H9 (cell line): ENCODE measurements around the gene RPL26. TPM values are rescaled to one million over a fixed set of nuclear protein-coding genes. Genes with fewer than 3 reads are reported as not detected.

Experiments
- DNase-seq: peaks from one replicate; pipeline ENCODE4 v3.0.0-alpha.2; 2017
- H2AFZ ChIP-seq: one replicate; pipeline ENCODE4 v1.6.1; 2013; ENCODE audit warnings: mild to moderate bottlenecking, low read length, control low read depth, moderate library complexity
- H2AK5ac ChIP-seq: 2 replicates; pipeline ENCODE4 v1.6.1; 2013; ENCODE audit warnings: low read length, control low read depth, mixed read lengths; ENCODE audit not compliant: insufficient read length
- H2BK120ac ChIP-seq: one replicate; pipeline ENCODE4 v1.6.1; 2013; ENCODE audit warnings: low read depth, mild to moderate bottlenecking, low read length, control low read depth, inconsistent platforms; ENCODE audit not compliant: poor library complexity, severe bottlenecking
- H2BK12ac ChIP-seq: 2 replicates; pipeline ENCODE4 v1.6.1; 2013; ENCODE audit warnings: low read length, control low read depth, mixed read lengths, low read depth; ENCODE audit not compliant: insufficient read length
- H2BK15ac ChIP-seq: 2 replicates; pipeline ENCODE4 v1.6.1; 2013; ENCODE audit warnings: low read depth, low read length, control low read depth
- H2BK20ac ChIP-seq: one replicate; pipeline ENCODE4 v1.6.1; 2013; ENCODE audit warnings: low read depth, mild to moderate bottlenecking, low read length, control low read depth, inconsistent platforms; ENCODE audit not compliant: poor library complexity, severe bottlenecking
- H2BK5ac ChIP-seq: 2 replicates; pipeline ENCODE4 v1.6.1; 2013; ENCODE audit warnings: low read length, control low read depth, mixed read lengths; ENCODE audit not compliant: insufficient read length
- H3K14ac ChIP-seq: 2 replicates; pipeline ENCODE4 v1.6.1; 2013; ENCODE audit warnings: low read length, control low read depth; ENCODE audit not compliant: insufficient read depth
- H3K18ac ChIP-seq: 2 replicates; pipeline ENCODE4 v1.6.1; 2013; ENCODE audit warnings: low read depth, mild to moderate bottlenecking, mixed read lengths, low read length, control low read depth; ENCODE audit not compliant: insufficient read length
- H3K23ac ChIP-seq: 2 replicates; pipeline ENCODE4 v1.6.1; 2013; ENCODE audit warnings: low read length, control low read depth, mixed read lengths, low read depth; ENCODE audit not compliant: insufficient read length
- H3K23me2 ChIP-seq: 2 replicates; pipeline ENCODE4 v1.6.1; 2013; ENCODE audit warnings: low read depth, mild to moderate bottlenecking, mixed read lengths, low read length, control low read depth; ENCODE audit not compliant: insufficient read length, poor library complexity, severe bottlenecking
- H3K27ac ChIP-seq: 2 replicates; pipeline ENCODE4 v1.5.1; 2013; ENCODE audit warnings: low read length, control low read depth, mixed read lengths, low read depth; ENCODE audit not compliant: insufficient read length
- H3K27me3 ChIP-seq: 2 replicates; pipeline ENCODE4 v1.6.1; 2013; ENCODE audit warnings: low read length, control low read depth, inconsistent platforms; ENCODE audit not compliant: insufficient read depth
- H3K4ac ChIP-seq: 2 replicates; pipeline ENCODE4 v1.6.1; 2013; ENCODE audit warnings: low read depth, mild to moderate bottlenecking, control low read depth, inconsistent platforms, low read length, moderate library complexity
- H3K4me1 ChIP-seq: 2 replicates; pipeline ENCODE4 v1.6.1; 2013; ENCODE audit warnings: low read length, control low read depth, inconsistent platforms; ENCODE audit not compliant: insufficient read depth
- H3K4me2 ChIP-seq: 2 replicates; pipeline ENCODE4 v1.6.1; 2013; ENCODE audit warnings: low read length, control low read depth, mixed read lengths; ENCODE audit not compliant: insufficient read length, insufficient read depth
- H3K56ac ChIP-seq: 2 replicates; pipeline ENCODE4 v1.6.1; 2013; ENCODE audit warnings: low read depth, mild to moderate bottlenecking, mixed read lengths, low read length, control low read depth; ENCODE audit not compliant: insufficient read length
- H3K79me1 ChIP-seq: 2 replicates; pipeline ENCODE4 v1.6.1; 2013; ENCODE audit warnings: low read depth, mild to moderate bottlenecking, moderate library complexity, low read length, control low read depth, inconsistent platforms; ENCODE audit not compliant: insufficient read depth, poor library complexity, severe bottlenecking
- H3K79me2 ChIP-seq: 2 replicates; pipeline ENCODE4 v1.6.1; 2013; ENCODE audit warnings: low read length, control low read depth, inconsistent platforms; ENCODE audit not compliant: insufficient read depth
- H3K9ac ChIP-seq: 2 replicates; pipeline ENCODE4 v1.6.1; 2013; ENCODE audit warnings: low read length, control low read depth, mixed read lengths; ENCODE audit not compliant: insufficient read length; ENCODE audit errors: extremely low read depth
- H3K9me3 ChIP-seq: one replicate; pipeline ENCODE4 v1.6.1; 2013; ENCODE audit warnings: low read depth, low read length, inconsistent platforms; ENCODE audit not compliant: control insufficient read depth
- H3T11ph ChIP-seq: one replicate; pipeline ENCODE4 v1.6.1; 2013; ENCODE audit warnings: mild to moderate bottlenecking, low read length, control low read depth, inconsistent platforms
- H4K20me1 ChIP-seq: one replicate; pipeline ENCODE4 v1.6.1; 2013; ENCODE audit not compliant: control insufficient read depth, insufficient read length, insufficient read depth
- H4K5ac ChIP-seq: 2 replicates; pipeline ENCODE4 v1.6.1; 2013; ENCODE audit warnings: low read depth, mild to moderate bottlenecking, mixed read lengths, low read length, control low read depth; ENCODE audit not compliant: insufficient read length
- H4K8ac ChIP-seq: replicated peaks from 2 replicates; pipeline ENCODE4 v1.6.1; 2013; ENCODE audit warnings: low read length, control low read depth, mixed read lengths, low read depth; ENCODE audit not compliant: insufficient read length
- H4K91ac ChIP-seq: 2 replicates; pipeline ENCODE4 v1.6.1; 2013; ENCODE audit warnings: low read depth, mild to moderate bottlenecking, moderate library complexity, mixed read lengths, low read length, control low read depth; ENCODE audit not compliant: insufficient read length
- H3K27ac Mint-ChIP-seq, 3 experiments: 2 replicates in 2 of 3; 3 replicates in 1 of 3; pipeline ENCODE4 v1.8.0; 2020 to 2021; ENCODE audit warnings: mixed read lengths in 3 of 3, mild to moderate bottlenecking in 1 of 3, moderate library complexity in 1 of 3
- H3K27me3 Mint-ChIP-seq: 2 replicates; pipeline ENCODE4 v1.8.0; 2021; ENCODE audit warnings: low read depth, mild to moderate bottlenecking, moderate library complexity, mixed read lengths
- H3K36me3 Mint-ChIP-seq, 3 experiments: 2 replicates in 2 of 3; 3 replicates in 1 of 3; pipeline ENCODE4 v1.8.0; 2020 to 2021; ENCODE audit warnings: low read depth in 3 of 3, mixed read lengths in 3 of 3; ENCODE audit not compliant: insufficient read depth in 1 of 3
- H3K4me1 Mint-ChIP-seq, 2 experiments: 2 replicates each; pipeline ENCODE4 v1.8.0; 2020; ENCODE audit warnings: mixed read lengths in 2 of 2
- H3K4me3 Mint-ChIP-seq, 2 experiments: 2 replicates in 1 of 2; 3 replicates in 1 of 2; pipeline ENCODE4 v1.8.0; 2020 to 2021; ENCODE audit warnings: mild to moderate bottlenecking in 2 of 2, mixed read lengths in 2 of 2, moderate library complexity in 1 of 2
- H3K9me3 Mint-ChIP-seq, 2 experiments: 2 replicates in 1 of 2; 3 replicates in 1 of 2; pipeline ENCODE4 v1.8.0; 2020; ENCODE audit warnings: mild to moderate bottlenecking in 2 of 2, mixed read lengths in 2 of 2, moderate library complexity in 1 of 2
- WGBS: extraction: QIAGEN DNeasy Blood & Tissue Kit; methylation state at CpG from one replicate; pipeline ENCODE4 v1.1.7; 2013; ENCODE audit warnings: missing lambda C conversion rate, low lambda C conversion rate, mixed read lengths; ENCODE audit not compliant: insufficient read length; ENCODE audit errors: extremely low coverage; 5-methylcytosine and 5-hydroxymethylcytosine counted together
- total RNA-seq: library from RNA; stranded (reverse); gene quantifications from 2 replicates; pipeline ENCODE4 v1.2.1, GENCODE V29; 2021
- TF ChIP-seq, protein P1 (sequence below): fragments of 200-600 bp; sonication (generic); conservative IDR thresholded peaks from 3 replicates; pipeline ENCODE4 v1.8.0; 2021; ENCODE audit warnings: antibody characterized with exemption, mild to moderate bottlenecking

RPL26 gene
- total RNA-seq, 1 experiment from 2014 or later = 2,434 TPM

DNA sequence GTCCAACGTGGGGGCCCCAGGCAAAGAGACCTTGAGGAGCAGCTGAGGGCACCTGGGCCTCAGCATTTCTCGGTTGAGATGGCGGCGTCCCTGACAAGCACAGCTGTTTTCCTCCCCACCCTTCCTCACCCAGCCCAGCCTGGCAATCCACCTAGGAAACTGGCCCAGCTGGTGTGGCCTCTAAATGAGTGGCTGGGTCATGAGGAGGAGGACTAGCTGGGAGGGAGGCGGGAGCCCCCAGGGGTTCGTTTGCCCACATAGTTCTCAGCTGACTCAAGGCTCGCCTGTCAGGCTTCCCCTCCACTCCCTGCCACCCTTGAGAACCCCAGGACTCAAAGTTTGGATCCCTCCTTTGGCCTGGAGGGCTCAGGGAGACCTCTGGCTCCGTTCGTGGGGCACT lies 8.7 kb upstream of the RPL26 start:
- Histone ChIP-seq H2BK12ac (no peak overlapping the region), H3T11ph (no peak overlapping the region), H3K9me3 (no peaks in the 10 kb centered on the region), H3K4ac (no peak overlapping the region), H3K14ac (no peak overlapping the region), H2BK15ac (no peak overlapping the region), H2BK5ac (no peak overlapping the region), H4K20me1 (no peaks in the 10 kb centered on the region), H3K23me2 (no peaks in the 10 kb centered on the region), H3K27ac (no peak overlapping the region), H4K8ac (no peak overlapping the region), H3K27me3 (peaks cover 3% of the 10 kb centered on the region; the same call in 1 of the 2 replicates), H3K4me2 (no peak overlapping the region), H3K23ac (no peak overlapping the region), H3K79me2 (no peaks in the 10 kb centered on the region), H4K91ac (no peak overlapping the region), H2BK120ac (no peak overlapping the region), H4K5ac (no peak overlapping the region), H2BK20ac (no peak overlapping the region), H3K18ac (no peak overlapping the region), H3K79me1 (no peaks in the 10 kb centered on the region), H2AK5ac (no peak overlapping the region), H2AFZ (no peak overlapping the region), H3K4me1 (no peaks in the 10 kb centered on the region; the same call in 1 of the 2 replicates), H3K56ac (no peak overlapping the region), H3K9ac (no peak overlapping the region)
- peaks cover 15% of the 10 kb centered on the region in 2 experiments for H3K4me1 Mint-ChIP-seq
- no peak overlapping the region for H3K4me3 Mint-ChIP-seq
- H3K27me3 Mint-ChIP-seq = peaks cover 14% of the 10 kb centered on the region
- H3K9me3 Mint-ChIP-seq = no peaks in the 10 kb centered on the region
- WGBS = no CpG with 5 or more reads among the region's 9 CpGs
- TF ChIP-seq, protein P1, sequence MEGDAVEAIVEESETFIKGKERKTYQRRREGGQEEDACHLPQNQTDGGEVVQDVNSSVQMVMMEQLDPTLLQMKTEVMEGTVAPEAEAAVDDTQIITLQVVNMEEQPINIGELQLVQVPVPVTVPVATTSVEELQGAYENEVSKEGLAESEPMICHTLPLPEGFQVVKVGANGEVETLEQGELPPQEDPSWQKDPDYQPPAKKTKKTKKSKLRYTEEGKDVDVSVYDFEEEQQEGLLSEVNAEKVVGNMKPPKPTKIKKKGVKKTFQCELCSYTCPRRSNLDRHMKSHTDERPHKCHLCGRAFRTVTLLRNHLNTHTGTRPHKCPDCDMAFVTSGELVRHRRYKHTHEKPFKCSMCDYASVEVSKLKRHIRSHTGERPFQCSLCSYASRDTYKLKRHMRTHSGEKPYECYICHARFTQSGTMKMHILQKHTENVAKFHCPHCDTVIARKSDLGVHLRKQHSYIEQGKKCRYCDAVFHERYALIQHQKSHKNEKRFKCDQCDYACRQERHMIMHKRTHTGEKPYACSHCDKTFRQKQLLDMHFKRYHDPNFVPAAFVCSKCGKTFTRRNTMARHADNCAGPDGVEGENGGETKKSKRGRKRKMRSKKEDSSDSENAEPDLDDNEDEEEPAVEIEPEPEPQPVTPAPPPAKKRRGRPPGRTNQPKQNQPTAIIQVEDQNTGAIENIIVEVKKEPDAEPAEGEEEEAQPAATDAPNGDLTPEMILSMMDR = no peak
- peak; percentile 58 for DNase-seq
- H3K36me3 Mint-ChIP-seq = no peaks in the 10 kb centered on the region
- no peak overlapping the region for H3K27ac Mint-ChIP-seq
